Measurements from ENCODE around the gene MLX.
"Not testable (repeated sequence)": the region's sequence is repeated elsewhere in the genome, so short reads cannot be mapped to it uniquely, and the experiment has no call there.

The MLX gene

GRCh38 chr17:42553161-42553818 lies 13.6 kb upstream of the MLX start:
- in situ Hi-C loops (cut with MboI; ENCODE audit: low sequenced_read_pairs): no loop called here

DNA sequence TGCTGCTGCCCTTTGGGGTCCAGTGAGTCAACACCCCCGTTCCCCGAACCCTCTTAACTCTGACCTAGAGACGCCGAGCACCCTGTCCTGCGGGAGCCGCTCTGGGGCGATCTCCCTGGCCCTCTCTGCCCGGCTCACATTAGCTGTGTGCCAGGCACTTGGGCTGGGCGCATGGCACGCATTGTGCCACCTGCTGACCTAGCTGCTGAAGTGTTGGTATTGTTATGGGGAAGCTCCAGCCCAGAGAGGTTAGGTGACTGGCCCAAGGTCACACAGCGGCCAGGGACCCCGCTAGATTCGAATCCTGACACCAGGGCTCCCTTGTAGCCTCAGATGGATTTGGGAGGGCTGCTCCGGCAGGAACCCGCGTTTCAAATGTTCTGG lies 13.0 kb upstream of the MLX start:
- in situ Hi-C loops (cut with MboI; ENCODE audit: low sequenced_read_pairs): no loop called here

DNA sequence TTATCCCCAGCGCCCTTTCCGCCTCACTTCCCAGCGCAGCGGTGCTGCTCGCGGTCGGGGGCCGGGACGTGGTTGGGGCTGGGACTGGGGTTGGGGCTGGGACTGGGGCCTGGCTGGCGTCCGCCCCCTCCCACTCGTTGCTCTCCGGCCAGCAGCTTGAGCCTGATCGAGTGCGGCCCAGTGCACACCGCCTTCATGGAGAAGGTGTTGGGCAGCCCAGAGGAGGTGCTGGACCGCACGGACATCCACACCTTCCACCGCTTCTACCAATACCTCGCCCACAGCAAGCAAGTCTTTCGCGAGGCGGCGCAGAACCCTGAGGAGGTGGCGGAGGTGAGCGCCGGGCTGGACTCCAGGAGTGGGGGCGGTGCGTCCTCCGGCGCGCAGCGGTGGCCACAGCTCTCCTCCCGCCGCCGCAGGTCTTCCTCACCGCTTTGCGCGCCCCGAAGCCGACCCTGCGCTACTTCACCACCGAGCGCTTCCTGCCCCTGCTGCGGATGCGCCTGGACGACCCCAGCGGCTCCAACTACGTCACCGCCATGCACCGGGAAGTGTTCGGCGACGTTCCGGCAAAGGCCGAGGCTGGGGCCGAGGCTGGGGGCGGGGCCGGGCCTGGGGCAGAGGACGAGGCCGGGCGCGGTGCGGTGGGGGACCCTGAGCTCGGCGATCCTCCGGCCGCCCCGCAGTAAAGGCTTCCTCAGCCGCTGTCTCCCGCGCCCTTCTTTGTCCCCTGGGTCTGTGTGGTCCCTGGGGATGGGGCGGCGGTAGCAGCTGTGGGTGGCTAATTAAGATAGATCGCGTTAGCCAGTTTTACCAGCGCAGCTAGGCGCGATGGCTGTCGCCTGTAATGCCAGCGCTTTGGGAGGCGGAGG lies 12.4 kb upstream of the MLX start:
- in situ Hi-C loops (cut with MboI; ENCODE audit: low sequenced_read_pairs): no loop called here

DNA sequence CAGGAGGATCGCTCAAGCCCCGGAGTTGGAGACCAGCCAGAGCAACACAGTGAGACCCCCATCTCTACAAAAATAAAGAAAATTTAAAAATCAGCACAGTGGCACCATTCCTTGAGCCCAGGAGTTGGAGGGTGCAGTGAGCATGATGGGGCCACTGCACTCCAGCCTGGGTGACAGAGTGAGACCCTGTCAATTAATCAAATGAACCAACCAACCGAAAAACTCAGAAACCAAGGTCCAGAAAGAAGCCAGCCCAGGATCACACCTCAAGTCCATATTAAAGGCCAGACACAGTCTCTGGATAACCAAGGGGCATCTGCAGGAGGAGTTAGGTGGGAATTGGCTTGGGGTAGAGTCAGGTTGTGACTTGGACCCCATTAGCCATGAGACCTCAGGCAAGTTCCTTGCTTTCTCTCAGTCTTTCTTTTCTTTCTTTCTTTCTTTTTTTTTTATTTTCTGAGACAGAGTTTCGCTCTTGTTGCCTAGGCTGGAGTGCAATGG lies 11.7 kb upstream of the MLX start:
- in situ Hi-C loops (cut with MboI; ENCODE audit: low sequenced_read_pairs): no loop called here

DNA sequence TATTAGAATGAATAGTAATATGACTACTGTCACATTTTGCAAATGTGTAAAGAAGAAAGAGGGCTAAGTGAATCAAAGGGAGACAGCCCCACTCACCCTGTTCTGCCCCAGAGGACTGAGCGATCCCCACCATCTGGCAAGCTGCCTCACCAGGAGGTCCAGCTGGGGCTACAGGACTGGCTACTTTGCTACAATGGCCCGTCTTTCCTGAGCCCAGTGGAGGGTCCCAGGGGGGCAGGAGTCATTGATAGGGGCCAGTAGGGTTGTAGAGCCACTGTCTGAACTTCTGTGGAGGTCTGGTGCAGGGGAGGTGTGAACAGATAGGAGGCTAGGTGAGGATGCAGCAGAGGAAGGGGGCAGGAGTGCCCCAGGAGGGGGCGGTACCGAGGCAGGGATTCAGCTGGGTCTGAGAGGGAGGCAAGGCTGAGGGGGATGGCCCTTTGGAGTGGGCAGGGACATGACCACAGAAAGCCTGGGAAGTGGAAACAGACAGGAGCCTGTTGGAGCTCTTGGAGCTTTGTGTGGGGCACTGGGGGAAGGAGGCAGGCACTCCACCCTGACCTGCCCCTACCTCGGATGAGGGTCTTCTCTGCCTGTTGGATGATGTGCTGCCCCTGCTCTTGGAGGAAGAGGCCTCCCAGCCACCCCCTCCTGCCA lies 10.8 kb upstream of the MLX start:
- in situ Hi-C loops (cut with MboI; ENCODE audit: low sequenced_read_pairs): not testable (repeated sequence)

- in situ Hi-C loops (cut with MboI; ENCODE audit: low sequenced_read_pairs): no loop called here
Observed at GRCh38 chr17:42559075-42559474, 7.8 kb upstream of the MLX start.

- in situ Hi-C loops (cut with MboI; ENCODE audit: low sequenced_read_pairs): no loop called here
Observed at GRCh38 chr17:42560246-42560645, 6.7 kb upstream of the MLX start.

DNA sequence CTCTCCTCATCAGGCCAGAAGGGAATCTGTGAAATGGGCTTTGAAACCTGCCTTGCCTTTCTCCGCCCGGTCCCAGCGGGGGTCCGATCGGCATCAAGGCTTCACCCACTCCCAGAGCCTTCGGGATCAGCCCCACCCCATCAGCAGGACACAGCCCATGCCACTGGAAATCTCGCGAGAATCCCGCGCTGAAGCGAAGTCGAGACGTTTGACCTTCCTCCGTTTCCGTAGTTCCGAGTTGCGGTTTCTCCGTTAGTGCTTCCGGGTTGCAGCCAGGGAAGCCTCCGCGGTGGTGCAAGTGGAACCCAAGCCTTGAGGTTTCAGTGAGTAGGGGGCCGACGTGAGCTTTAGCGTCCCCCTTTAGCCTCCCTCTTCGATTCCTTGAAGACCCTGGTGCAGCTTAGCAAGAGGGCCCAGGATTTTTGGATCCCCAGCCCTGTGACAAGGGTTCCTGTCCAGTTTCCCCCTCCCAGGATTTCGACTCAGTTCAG lies 5.0 kb upstream of the MLX start, which contains the start of gene COASY:
TSS of gene COASY (plus strand) at position 252 of the 491 bp plus-strand sequence. CDS start 475 bp downstream, outside the sequence.
- in situ Hi-C loops (cut with MboI; ENCODE audit: low sequenced_read_pairs): no loop called here

- in situ Hi-C loops (cut with MboI; ENCODE audit: low sequenced_read_pairs): no loop called here
Observed at GRCh38 chr17:42562388-42563142, 4.3 kb upstream of the MLX start.

DNA sequence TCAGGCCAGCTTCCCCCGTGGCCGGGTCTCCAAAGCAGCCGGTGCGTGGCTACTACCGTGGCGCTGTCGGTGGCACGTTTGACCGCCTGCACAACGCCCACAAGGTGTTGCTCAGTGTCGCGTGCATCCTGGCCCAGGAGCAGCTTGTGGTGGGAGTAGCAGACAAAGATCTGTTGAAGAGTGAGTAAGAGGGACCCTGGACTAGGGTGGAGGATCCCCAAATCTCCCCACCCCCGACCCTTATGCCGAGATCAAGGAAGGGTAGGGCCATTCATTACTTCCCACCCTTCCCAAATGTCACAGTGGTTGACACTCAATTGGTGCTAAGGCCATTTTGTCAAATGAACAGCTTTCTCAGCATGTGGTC lies 3.8 kb upstream of the MLX start:
- in situ Hi-C loops (cut with MboI; ENCODE audit: low sequenced_read_pairs): no loop called here

DNA sequence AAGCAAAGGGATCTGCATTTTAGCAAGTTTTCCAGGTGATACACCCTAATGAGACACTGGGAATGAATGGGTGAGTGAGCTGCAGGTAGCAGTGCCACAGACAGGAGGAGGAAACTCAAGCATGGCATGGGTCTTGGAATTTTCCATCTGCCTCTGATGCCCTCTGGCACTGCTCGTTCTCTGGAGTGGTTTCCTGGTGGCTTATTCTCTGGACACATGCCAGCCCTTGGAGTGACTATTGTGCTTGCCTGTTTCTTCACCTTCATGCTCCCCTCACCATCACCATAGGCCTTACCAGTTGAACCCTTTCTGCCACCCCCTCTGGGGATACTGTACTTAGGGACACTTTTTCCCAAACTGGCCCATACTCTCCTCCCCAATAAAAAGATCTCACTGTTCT lies 3.4 kb upstream of the MLX start:
- in situ Hi-C loops (cut with MboI; ENCODE audit: low sequenced_read_pairs): no loop called here

- in situ Hi-C loops (cut with MboI; ENCODE audit: low sequenced_read_pairs): no loop called here
Observed at GRCh38 chr17:42563950-42564349, 3.0 kb upstream of the MLX start.

- in situ Hi-C loops (cut with MboI; ENCODE audit: low sequenced_read_pairs): no loop called here
Observed at GRCh38 chr17:42564815-42565522, 1.9 kb upstream of the MLX start.

GRCh38 chr17:42565523-42566214 lies 1.2 kb upstream of the MLX start:
- in situ Hi-C loops (cut with MboI; ENCODE audit: low sequenced_read_pairs): no loop called here

DNA sequence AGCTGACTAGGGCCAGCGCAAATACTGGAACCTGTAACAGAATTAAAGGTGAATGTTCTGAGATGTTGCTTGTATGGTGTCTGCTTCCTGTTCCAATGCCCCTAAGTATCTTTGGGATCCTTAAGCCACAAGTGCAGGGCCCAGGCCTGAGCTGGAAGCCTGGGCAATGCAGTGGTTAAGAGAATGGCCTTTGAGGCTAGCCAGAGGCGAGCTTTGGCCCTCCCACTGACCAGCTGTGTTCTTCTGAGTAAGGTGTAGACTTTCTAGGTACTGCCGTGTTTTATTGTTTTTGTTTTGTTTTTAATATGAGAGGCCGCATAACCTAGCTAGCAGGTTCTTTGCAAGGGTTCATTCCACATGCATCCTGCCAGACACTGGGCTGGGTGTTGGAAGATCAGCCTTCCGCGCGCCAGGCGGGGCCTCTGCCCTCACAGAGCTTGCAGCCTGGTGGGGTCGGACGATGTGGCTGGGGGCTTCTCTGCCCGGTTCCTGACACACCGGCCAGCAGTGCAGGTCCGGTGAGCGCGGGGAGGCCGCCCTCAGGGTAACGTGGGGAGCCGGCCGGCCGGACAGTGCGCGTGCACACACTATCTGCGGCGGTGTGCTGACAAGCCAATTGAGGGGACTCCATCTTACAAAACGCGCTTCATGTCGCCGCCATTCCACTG lies 551 bp upstream of the MLX start:
- in situ Hi-C loops (cut with MboI; ENCODE audit: low sequenced_read_pairs): no loop called here

DNA sequence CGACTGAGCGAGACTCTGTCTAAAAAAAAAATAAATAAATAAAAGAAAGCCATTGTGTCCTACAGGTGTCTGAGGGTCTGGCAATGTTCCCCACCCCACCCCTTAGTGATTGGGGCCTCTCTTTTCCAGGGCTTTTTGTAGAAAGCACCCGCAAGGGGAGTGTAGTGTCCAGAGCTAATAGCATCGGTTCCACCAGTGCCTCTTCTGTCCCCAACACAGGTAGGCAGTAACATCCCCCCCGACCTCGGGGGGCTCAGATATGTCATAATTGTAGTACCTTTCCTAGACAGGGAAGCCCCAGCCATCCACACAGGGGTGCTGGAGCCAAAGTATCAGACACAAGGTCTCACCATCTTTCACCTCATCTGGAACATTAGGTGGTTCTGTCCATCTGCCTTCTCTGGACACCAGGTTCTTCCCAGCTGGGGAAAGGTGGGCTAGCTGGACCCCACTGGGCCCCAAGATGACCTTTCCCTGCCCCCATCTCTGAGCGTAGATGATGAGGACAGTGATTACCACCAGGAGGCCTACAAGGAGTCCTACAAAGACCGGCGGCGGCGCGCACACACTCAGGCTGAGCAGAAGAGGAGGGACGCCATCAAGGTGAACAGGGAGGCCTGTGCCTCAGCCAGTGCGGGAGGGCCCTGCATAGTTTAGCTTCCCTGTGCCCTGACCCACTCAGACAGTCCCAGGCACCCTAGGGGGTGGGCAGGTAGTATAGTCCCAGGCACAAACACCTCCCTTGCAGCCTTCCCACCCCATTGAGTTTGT lies 1.6 kb downstream of the MLX start:
- in situ Hi-C loops (cut with MboI; ENCODE audit: low sequenced_read_pairs): no loop called here

GRCh38 chr17:42571435-42572225 lies 4.7 kb downstream of the MLX start:
- in situ Hi-C loops (cut with MboI; ENCODE audit: low sequenced_read_pairs): no loop called here

Data from HL-60/S4 treated with retinoic acid at 250 ng/mL for 4 days and 3 days (cell line).